Panc1 (cell line): ENCODE data around the gene TRABD2B. TPM values are rescaled to one million over a fixed set of nuclear protein-coding genes. Genes with fewer than 3 reads are reported as not detected.

Experiments used
- ATAC-seq: fragments of 200-7000 bp; cut with Tn5 transposase; 2 replicates; pipeline ENCODE4 v1.9.1; 2020; ENCODE audit warnings: mild to moderate bottlenecking, moderate library complexity
- BruUV-seq: library from RNA; stranded (reverse); fragments of 400-500 nt; replicated peaks from 2 replicates; lab custom pipeline; 2021; lab: Mats Ljungman, UMichigan
- CTCF ChIA-PET: fragments of 300-600 bp; sonication (Branson Sonifier 250); formaldehyde crosslinking; loops from one replicate; lab custom pipeline; 2022; ENCODE audit warnings: antibody characterized with exemption; lab: Charles Lee
- POLR2A ChIA-PET: fragments of 300-600 bp; sonication (Branson Sonifier 250); formaldehyde crosslinking; loops from one replicate; lab custom pipeline; 2022; ENCODE audit warnings: antibody characterized with exemption; lab: Charles Lee
- DNase-seq: peaks from one replicate; pipeline ENCODE4 v3.0.0-alpha.2; 2010; ENCODE audit warnings: low read depth, low spot score
- H3K27ac ChIP-seq: 2 replicates; pipeline ENCODE4 v1.5.1; 2011; ENCODE audit warnings: mild to moderate bottlenecking, low read length, inconsistent platforms
- H3K27me3 ChIP-seq: fragments of 200-500 bp; sonication (Bioruptor generic); 2 replicates; pipeline ENCODE4 v1.6.0; 2014; ENCODE audit warnings: low read length, inconsistent platforms; ENCODE audit not compliant: control insufficient read depth, insufficient read depth
- H3K36me3 ChIP-seq: fragments of 200-500 bp; sonication (Bioruptor generic); 2 replicates; pipeline ENCODE4 v1.5.1; 2014; ENCODE audit warnings: inconsistent platforms, mild to moderate bottlenecking, low read length, moderate library complexity; ENCODE audit not compliant: control insufficient read depth, insufficient read depth
- H3K4me1 ChIP-seq: 2 replicates; pipeline ENCODE4 v1.5.1; 2011; ENCODE audit warnings: inconsistent platforms, mild to moderate bottlenecking, low read length, moderate library complexity; ENCODE audit not compliant: control insufficient read depth, insufficient read depth
- H3K4me3 ChIP-seq, 2 experiments: 2 replicates each; pipeline ENCODE4 v1.5.1; 2011 to 2012; ENCODE audit warnings: low read depth in 2 of 2, low read length in 2 of 2, mild to moderate bottlenecking in 2 of 2, inconsistent platforms in 1 of 2, moderate library complexity in 1 of 2
- H3K9me3 ChIP-seq: fragments of 200-500 bp; sonication (Bioruptor generic); 2 replicates; pipeline ENCODE4 v1.5.1; 2014; ENCODE audit warnings: low read depth, mild to moderate bottlenecking, inconsistent platforms, low read length, moderate library complexity; ENCODE audit not compliant: control insufficient read depth, insufficient read depth
- POLR2AphosphoS5 ChIP-seq: IDR thresholded peaks from 2 replicates; pipeline ENCODE4 v1.6.1; 2012; ENCODE audit warnings: mild to moderate bottlenecking, low read depth, low read length, moderate library complexity
- SIN3A ChIP-seq: IDR thresholded peaks from 2 replicates; pipeline ENCODE4 v1.6.1; 2012; ENCODE audit warnings: low read depth, mild to moderate bottlenecking, low read length, moderate library complexity, borderline replicate concordance; ENCODE audit not compliant: insufficient read depth
- TCF7L2 ChIP-seq: IDR thresholded peaks from 2 replicates; pipeline ENCODE4 v1.6.1; 2011; ENCODE audit warnings: mild to moderate bottlenecking, low read depth, low read length, inconsistent platforms
- in situ Hi-C: cut with HindIII; loops from 2 replicates; pipeline ENCODE4 v1.10.0; 2016; ENCODE audit warnings: low sequenced_read_pairs, low pct_unique_long_range_greater_than_20kb
- intact Hi-C: fragments of 100-400 bp; cut with micrococcal nuclease; formaldehyde crosslinking; loops from one replicate; pipeline ENCODE4 v1.10.0; 2022; ENCODE audit not compliant: unreplicated experiment
- total RNA-seq: library from RNA; stranded (reverse); gene quantifications from one replicate; pipeline ENCODE4 v1.2.1, GENCODE V29; 2021; ENCODE audit not compliant: unreplicated experiment
- TF ChIP-seq, protein P1 (sequence below): fragments of 450-650 bp; IDR thresholded peaks from 2 replicates; pipeline ENCODE4 v1.5.1; 2017; ENCODE audit warnings: mild to moderate bottlenecking
- TF ChIP-seq, protein P2 (sequence below), 2 experiments: IDR thresholded peaks; 2 replicates each; pipeline ENCODE4 v1.6.1; 2011 to 2012; ENCODE audit warnings: low read depth in 2 of 2, control low read depth in 1 of 2, low read length in 1 of 2, mild to moderate bottlenecking in 1 of 2, moderate library complexity in 1 of 2; ENCODE audit not compliant: insufficient read depth in 1 of 2

TRABD2B gene
- total RNA-seq, 1 experiment from 2014 or later = not detected

DNA sequence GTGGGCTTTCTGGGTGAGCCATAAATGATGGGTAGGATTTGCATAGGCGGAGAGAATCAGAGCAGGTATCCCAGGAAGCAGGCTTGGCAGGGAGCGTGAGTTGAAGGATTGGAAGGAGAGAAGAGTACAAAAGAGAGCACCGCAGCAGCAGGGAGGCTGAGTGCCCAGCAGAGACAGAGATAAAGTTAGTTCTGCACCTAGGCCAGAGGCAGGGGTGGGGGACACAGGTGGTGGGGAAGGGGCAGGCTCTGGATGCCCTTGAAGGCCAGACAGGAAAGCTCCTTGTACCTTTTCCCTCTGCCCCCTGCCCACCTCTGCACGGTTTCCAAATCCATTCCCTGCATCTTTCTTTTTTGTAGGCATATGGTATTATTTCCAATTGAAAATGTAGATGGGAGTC lies 33.0 kb upstream of the TRABD2B start:
- ATAC-seq (no peak), DNase-seq (no peak)
- no peak overlapping the region for H3K4me3 ChIP-seq
- ChIA-PET POLR2A (no interaction called here), CTCF (no interaction called here)
- intact Hi-C loops (no loop called here), in situ Hi-C loops (no loop called here)
- H3K27me3 ChIP-seq = peaks cover 3% of the 10 kb centered on the region; the same call in 1 of the 2 replicates
- no peak overlapping the region for H3K27ac ChIP-seq
- H3K36me3 ChIP-seq = no peaks in the 10 kb centered on the region
- TF ChIP-seq, protein P1, sequence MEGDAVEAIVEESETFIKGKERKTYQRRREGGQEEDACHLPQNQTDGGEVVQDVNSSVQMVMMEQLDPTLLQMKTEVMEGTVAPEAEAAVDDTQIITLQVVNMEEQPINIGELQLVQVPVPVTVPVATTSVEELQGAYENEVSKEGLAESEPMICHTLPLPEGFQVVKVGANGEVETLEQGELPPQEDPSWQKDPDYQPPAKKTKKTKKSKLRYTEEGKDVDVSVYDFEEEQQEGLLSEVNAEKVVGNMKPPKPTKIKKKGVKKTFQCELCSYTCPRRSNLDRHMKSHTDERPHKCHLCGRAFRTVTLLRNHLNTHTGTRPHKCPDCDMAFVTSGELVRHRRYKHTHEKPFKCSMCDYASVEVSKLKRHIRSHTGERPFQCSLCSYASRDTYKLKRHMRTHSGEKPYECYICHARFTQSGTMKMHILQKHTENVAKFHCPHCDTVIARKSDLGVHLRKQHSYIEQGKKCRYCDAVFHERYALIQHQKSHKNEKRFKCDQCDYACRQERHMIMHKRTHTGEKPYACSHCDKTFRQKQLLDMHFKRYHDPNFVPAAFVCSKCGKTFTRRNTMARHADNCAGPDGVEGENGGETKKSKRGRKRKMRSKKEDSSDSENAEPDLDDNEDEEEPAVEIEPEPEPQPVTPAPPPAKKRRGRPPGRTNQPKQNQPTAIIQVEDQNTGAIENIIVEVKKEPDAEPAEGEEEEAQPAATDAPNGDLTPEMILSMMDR = no peak
- TF ChIP-seq, protein P2, sequence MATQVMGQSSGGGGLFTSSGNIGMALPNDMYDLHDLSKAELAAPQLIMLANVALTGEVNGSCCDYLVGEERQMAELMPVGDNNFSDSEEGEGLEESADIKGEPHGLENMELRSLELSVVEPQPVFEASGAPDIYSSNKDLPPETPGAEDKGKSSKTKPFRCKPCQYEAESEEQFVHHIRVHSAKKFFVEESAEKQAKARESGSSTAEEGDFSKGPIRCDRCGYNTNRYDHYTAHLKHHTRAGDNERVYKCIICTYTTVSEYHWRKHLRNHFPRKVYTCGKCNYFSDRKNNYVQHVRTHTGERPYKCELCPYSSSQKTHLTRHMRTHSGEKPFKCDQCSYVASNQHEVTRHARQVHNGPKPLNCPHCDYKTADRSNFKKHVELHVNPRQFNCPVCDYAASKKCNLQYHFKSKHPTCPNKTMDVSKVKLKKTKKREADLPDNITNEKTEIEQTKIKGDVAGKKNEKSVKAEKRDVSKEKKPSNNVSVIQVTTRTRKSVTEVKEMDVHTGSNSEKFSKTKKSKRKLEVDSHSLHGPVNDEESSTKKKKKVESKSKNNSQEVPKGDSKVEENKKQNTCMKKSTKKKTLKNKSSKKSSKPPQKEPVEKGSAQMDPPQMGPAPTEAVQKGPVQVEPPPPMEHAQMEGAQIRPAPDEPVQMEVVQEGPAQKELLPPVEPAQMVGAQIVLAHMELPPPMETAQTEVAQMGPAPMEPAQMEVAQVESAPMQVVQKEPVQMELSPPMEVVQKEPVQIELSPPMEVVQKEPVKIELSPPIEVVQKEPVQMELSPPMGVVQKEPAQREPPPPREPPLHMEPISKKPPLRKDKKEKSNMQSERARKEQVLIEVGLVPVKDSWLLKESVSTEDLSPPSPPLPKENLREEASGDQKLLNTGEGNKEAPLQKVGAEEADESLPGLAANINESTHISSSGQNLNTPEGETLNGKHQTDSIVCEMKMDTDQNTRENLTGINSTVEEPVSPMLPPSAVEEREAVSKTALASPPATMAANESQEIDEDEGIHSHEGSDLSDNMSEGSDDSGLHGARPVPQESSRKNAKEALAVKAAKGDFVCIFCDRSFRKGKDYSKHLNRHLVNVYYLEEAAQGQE (IDR thresholded peaks at IDR 0.05; ENCODE audit: insufficient read depth in 1 of 2, low read depth in 2 of 2, low read length in 1 of 2) = no peak
- TF ChIP-seq SIN3A = no peak
- TF ChIP-seq TCF7L2 = no peak
- no peak for TF ChIP-seq POLR2AphosphoS5
- no peaks in the 10 kb centered on the region for H3K9me3 ChIP-seq
- no peaks in the 10 kb centered on the region for H3K4me1 ChIP-seq
- BruUV-seq = no TSS peak

DNA sequence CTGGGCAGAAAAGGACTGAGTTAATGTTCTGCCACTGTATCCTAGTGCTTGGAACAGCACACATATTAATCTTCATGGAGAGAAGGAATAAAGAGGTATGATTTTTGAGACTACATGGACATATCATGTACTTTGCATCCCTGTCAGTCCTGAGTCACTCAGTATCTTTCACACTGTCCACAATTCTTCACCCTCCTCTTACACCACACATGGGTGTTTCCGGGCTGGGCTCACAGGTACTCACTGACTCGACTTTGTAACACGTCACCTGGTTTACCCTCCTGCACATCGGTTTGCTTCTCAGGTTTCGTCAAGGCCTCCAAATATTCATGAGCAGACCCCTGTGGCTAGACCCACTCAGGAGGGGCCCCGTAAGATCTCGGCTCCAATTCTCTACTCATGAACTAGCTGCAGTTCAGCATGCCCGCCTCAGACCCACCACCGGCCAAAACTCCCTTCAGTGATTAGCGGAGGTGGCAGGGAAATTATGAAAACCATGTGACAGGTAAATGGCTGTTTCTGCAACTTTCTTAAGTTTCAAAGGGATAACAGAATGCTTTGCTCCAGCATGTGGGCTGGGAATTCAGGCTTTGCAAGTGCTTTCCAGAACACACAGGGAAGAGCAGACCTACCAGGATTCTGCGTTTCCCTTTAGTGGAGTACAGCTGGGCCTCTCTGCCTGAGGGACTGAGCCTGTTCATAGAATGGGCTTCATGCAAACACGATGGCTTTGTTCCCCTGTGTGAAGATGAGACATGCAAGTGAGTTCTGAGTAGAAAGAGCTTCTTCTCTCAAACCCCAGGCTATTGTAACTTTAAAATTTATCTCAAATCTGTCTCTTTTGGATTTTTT lies 31.3 kb upstream of the TRABD2B start:
- intact Hi-C loops (no loop called here), in situ Hi-C loops (no loop called here)
- ChIA-PET CTCF (interaction anchor here (0.7 kb wide), 1 partner anchor 69 kb away, joined by 3 read pairs; no protein-coding TSS in a partner anchor), POLR2A (no interaction called here)
- Histone ChIP-seq H3K27ac (no peak overlapping the region), H3K4me3 (no peak overlapping the region), H3K36me3 (no peaks in the 10 kb centered on the region), H3K9me3 (no peaks in the 10 kb centered on the region), H3K4me1 (no peaks in the 10 kb centered on the region), H3K27me3 (peaks cover 3% of the 10 kb centered on the region; the same call in 1 of the 2 replicates)
- BruUV-seq = no TSS peak
- TF ChIP-seq POLR2AphosphoS5 = no peak
- TF ChIP-seq, protein P2 (IDR thresholded peaks at IDR 0.05; ENCODE audit: insufficient read depth in 1 of 2, low read depth in 2 of 2, low read length in 1 of 2) = no peak
- no peak for TF ChIP-seq TCF7L2
- TF ChIP-seq, protein P1 = no peak
- no peak for TF ChIP-seq SIN3A
- DNase-seq (no peak), ATAC-seq (no peak)
